Hepatocyte (in vitro differentiated cells): Measurements from ENCODE around the gene PTPDC1.

Experiments used
- EZH2 ChIP-seq: fragments of 200-600 bp; sonication (generic); IDR thresholded peaks from 2 replicates; pipeline ENCODE4 v1.6.1; 2016; ENCODE audit warnings: antibody characterized with exemption, mild to moderate bottlenecking, borderline replicate concordance
- TF ChIP-seq, protein P1 (sequence below): fragments of 200-600 bp; sonication (generic); IDR thresholded peaks from 2 replicates; pipeline ENCODE4 v1.5.1; 2016; ENCODE audit warnings: antibody characterized with exemption, mild to moderate bottlenecking; ENCODE audit not compliant: poor library complexity

DNA sequence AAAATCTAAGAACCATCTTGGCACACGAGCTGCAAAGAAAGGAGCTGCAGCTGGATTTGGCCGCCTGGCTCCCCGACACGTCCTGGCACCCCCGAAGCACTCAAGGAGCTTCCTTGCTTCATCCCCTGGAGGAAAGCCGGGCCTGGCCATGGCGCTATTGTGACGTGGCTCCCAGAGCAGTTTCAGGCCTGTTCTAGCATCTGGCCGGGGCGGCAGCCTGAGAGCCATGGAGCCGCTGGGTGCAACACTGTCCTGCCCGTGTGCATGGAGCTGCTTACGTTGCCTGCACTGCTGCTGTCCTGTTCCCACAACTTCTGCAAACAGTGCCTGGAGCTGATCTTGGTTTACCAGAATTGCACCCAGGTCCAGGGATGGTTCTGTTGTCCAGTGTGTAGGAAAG is 63.5 kb downstream of the PTPDC1 start:
- TF ChIP-seq, protein P1, sequence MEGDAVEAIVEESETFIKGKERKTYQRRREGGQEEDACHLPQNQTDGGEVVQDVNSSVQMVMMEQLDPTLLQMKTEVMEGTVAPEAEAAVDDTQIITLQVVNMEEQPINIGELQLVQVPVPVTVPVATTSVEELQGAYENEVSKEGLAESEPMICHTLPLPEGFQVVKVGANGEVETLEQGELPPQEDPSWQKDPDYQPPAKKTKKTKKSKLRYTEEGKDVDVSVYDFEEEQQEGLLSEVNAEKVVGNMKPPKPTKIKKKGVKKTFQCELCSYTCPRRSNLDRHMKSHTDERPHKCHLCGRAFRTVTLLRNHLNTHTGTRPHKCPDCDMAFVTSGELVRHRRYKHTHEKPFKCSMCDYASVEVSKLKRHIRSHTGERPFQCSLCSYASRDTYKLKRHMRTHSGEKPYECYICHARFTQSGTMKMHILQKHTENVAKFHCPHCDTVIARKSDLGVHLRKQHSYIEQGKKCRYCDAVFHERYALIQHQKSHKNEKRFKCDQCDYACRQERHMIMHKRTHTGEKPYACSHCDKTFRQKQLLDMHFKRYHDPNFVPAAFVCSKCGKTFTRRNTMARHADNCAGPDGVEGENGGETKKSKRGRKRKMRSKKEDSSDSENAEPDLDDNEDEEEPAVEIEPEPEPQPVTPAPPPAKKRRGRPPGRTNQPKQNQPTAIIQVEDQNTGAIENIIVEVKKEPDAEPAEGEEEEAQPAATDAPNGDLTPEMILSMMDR: no peak
- TF ChIP-seq EZH2: no peak
